Panc1 (cell line): ENCODE measurements around the gene ACER3. TPM values are rescaled to one million over a fixed set of nuclear protein-coding genes. Genes with fewer than 3 reads are reported as not detected.

Source experiments
- ATAC-seq: fragments of 200-7000 bp; cut with Tn5 transposase; 2 replicates; pipeline ENCODE4 v1.9.1; 2020; ENCODE audit warnings: mild to moderate bottlenecking, moderate library complexity
- BruUV-seq: library from RNA; stranded (reverse); fragments of 400-500 nt; replicated peaks from 2 replicates; lab custom pipeline; 2021; lab: Mats Ljungman, UMichigan
- CTCF ChIA-PET: fragments of 300-600 bp; sonication (Branson Sonifier 250); formaldehyde crosslinking; loops from one replicate; lab custom pipeline; 2022; ENCODE audit warnings: antibody characterized with exemption; lab: Charles Lee
- POLR2A ChIA-PET: fragments of 300-600 bp; sonication (Branson Sonifier 250); formaldehyde crosslinking; loops from one replicate; lab custom pipeline; 2022; ENCODE audit warnings: antibody characterized with exemption; lab: Charles Lee
- DNase-seq: peaks from one replicate; pipeline ENCODE4 v3.0.0-alpha.2; 2010; ENCODE audit warnings: low read depth, low spot score
- H3K27ac ChIP-seq: 2 replicates; pipeline ENCODE4 v1.5.1; 2011; ENCODE audit warnings: mild to moderate bottlenecking, low read length, inconsistent platforms
- H3K27me3 ChIP-seq: fragments of 200-500 bp; sonication (Bioruptor generic); 2 replicates; pipeline ENCODE4 v1.6.0; 2014; ENCODE audit warnings: low read length, inconsistent platforms; ENCODE audit not compliant: control insufficient read depth, insufficient read depth
- H3K36me3 ChIP-seq: fragments of 200-500 bp; sonication (Bioruptor generic); 2 replicates; pipeline ENCODE4 v1.5.1; 2014; ENCODE audit warnings: inconsistent platforms, mild to moderate bottlenecking, low read length, moderate library complexity; ENCODE audit not compliant: control insufficient read depth, insufficient read depth
- H3K4me1 ChIP-seq: 2 replicates; pipeline ENCODE4 v1.5.1; 2011; ENCODE audit warnings: inconsistent platforms, mild to moderate bottlenecking, low read length, moderate library complexity; ENCODE audit not compliant: control insufficient read depth, insufficient read depth
- H3K4me3 ChIP-seq, 2 experiments: 2 replicates each; pipeline ENCODE4 v1.5.1; 2011 to 2012; ENCODE audit warnings: low read depth in 2 of 2, low read length in 2 of 2, mild to moderate bottlenecking in 2 of 2, inconsistent platforms in 1 of 2, moderate library complexity in 1 of 2
- H3K9me3 ChIP-seq: fragments of 200-500 bp; sonication (Bioruptor generic); 2 replicates; pipeline ENCODE4 v1.5.1; 2014; ENCODE audit warnings: low read depth, mild to moderate bottlenecking, inconsistent platforms, low read length, moderate library complexity; ENCODE audit not compliant: control insufficient read depth, insufficient read depth
- CTCF ChIP-seq: fragments of 450-650 bp; IDR thresholded peaks from 2 replicates; pipeline ENCODE4 v1.5.1; 2017; ENCODE audit warnings: mild to moderate bottlenecking
- POLR2AphosphoS5 ChIP-seq: IDR thresholded peaks from 2 replicates; pipeline ENCODE4 v1.6.1; 2012; ENCODE audit warnings: mild to moderate bottlenecking, low read depth, low read length, moderate library complexity
- SIN3A ChIP-seq: IDR thresholded peaks from 2 replicates; pipeline ENCODE4 v1.6.1; 2012; ENCODE audit warnings: low read depth, mild to moderate bottlenecking, low read length, moderate library complexity, borderline replicate concordance; ENCODE audit not compliant: insufficient read depth
- TCF7L2 ChIP-seq: IDR thresholded peaks from 2 replicates; pipeline ENCODE4 v1.6.1; 2011; ENCODE audit warnings: mild to moderate bottlenecking, low read depth, low read length, inconsistent platforms
- in situ Hi-C: cut with HindIII; loops from 2 replicates; pipeline ENCODE4 v1.10.0; 2016; ENCODE audit warnings: low sequenced_read_pairs, low pct_unique_long_range_greater_than_20kb
- intact Hi-C: fragments of 100-400 bp; cut with micrococcal nuclease; formaldehyde crosslinking; loops from one replicate; pipeline ENCODE4 v1.10.0; 2022; ENCODE audit not compliant: unreplicated experiment
- total RNA-seq: library from RNA; stranded (reverse); gene quantifications from one replicate; pipeline ENCODE4 v1.2.1, GENCODE V29; 2021; ENCODE audit not compliant: unreplicated experiment
- TF ChIP-seq, protein P1 (sequence below), 2 experiments: IDR thresholded peaks; 2 replicates each; pipeline ENCODE4 v1.6.1; 2011 to 2012; ENCODE audit warnings: low read depth in 2 of 2, control low read depth in 1 of 2, low read length in 1 of 2, mild to moderate bottlenecking in 1 of 2, moderate library complexity in 1 of 2; ENCODE audit not compliant: insufficient read depth in 1 of 2

ACER3 gene
- total RNA-seq, 1 experiment from 2014 or later, result 41.8 TPM

- Histone ChIP-seq H3K4me1 (peaks cover 16% of the 10 kb centered on the region), H3K27me3 (no peaks in the 10 kb centered on the region), H3K27ac (no peak overlapping the region), H3K9me3 (peaks cover 22% of the 10 kb centered on the region; the same call in 1 of the 2 replicates), H3K4me3 (no peak overlapping the region), H3K36me3 (no peaks in the 10 kb centered on the region)
- peak; percentile 97 for ATAC-seq
- ChIA-PET CTCF (interaction anchor here (1.3 kb wide), 1 partner anchor 19 kb away, joined by 3 read pairs; no protein-coding TSS in a partner anchor), POLR2A (no interaction called here)
- peak; percentile 71 for DNase-seq
- TF ChIP-seq, protein P1, sequence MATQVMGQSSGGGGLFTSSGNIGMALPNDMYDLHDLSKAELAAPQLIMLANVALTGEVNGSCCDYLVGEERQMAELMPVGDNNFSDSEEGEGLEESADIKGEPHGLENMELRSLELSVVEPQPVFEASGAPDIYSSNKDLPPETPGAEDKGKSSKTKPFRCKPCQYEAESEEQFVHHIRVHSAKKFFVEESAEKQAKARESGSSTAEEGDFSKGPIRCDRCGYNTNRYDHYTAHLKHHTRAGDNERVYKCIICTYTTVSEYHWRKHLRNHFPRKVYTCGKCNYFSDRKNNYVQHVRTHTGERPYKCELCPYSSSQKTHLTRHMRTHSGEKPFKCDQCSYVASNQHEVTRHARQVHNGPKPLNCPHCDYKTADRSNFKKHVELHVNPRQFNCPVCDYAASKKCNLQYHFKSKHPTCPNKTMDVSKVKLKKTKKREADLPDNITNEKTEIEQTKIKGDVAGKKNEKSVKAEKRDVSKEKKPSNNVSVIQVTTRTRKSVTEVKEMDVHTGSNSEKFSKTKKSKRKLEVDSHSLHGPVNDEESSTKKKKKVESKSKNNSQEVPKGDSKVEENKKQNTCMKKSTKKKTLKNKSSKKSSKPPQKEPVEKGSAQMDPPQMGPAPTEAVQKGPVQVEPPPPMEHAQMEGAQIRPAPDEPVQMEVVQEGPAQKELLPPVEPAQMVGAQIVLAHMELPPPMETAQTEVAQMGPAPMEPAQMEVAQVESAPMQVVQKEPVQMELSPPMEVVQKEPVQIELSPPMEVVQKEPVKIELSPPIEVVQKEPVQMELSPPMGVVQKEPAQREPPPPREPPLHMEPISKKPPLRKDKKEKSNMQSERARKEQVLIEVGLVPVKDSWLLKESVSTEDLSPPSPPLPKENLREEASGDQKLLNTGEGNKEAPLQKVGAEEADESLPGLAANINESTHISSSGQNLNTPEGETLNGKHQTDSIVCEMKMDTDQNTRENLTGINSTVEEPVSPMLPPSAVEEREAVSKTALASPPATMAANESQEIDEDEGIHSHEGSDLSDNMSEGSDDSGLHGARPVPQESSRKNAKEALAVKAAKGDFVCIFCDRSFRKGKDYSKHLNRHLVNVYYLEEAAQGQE (IDR thresholded peaks at IDR 0.05; ENCODE audit: insufficient read depth in 1 of 2, low read depth in 2 of 2, low read length in 1 of 2), result no peak
- TF ChIP-seq CTCF (no peak), SIN3A (no peak), TCF7L2 (peak; percentile 91), POLR2AphosphoS5 (peak; percentile 79)
- intact Hi-C loops, result no loop called here
- in situ Hi-C loops, result no loop called here
- no TSS peak for BruUV-seq
These were observed 78.5 kb downstream of the ACER3 start for GRCh38 chr11:76939219-76939631.

DNA sequence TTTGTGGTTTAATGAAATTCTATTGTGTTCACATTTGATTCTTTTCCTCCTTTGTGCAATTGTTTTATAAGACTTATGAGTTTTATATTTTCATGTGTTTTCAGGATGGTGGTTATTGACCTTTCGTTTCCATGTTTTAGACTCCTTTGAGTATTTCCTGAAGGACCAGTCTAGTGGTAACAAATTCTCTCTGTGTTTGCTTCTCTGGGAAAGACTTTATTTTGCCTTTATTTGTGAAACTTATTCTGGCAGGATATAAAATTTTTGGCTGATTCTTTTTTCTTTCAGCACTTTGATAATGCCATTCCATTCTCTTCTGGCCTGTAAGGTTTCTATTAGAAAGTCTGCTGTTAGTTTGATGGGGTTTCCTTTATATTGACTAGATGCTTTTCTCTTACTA is 83.5 kb downstream of the ACER3 start:
- ChIA-PET POLR2A (no interaction called here), CTCF (no interaction called here)
- BruUV-seq, result no TSS peak
- Histone ChIP-seq H3K36me3 (no peaks in the 10 kb centered on the region), H3K9me3 (peaks cover 15% of the 10 kb centered on the region; the same call in 1 of the 2 replicates), H3K27me3 (no peaks in the 10 kb centered on the region), H3K4me1 (peaks cover 6% of the 10 kb centered on the region), H3K4me3 (no peak overlapping the region), H3K27ac (no peak overlapping the region)
- DNase-seq, result no peak
- ATAC-seq, result no peak
- intact Hi-C loops, result no loop called here
- in situ Hi-C loops, result no loop called here
- TF ChIP-seq CTCF (no peak), TCF7L2 (no peak), POLR2AphosphoS5 (no peak), SIN3A (no peak)
- TF ChIP-seq, protein P1 (IDR thresholded peaks at IDR 0.05; ENCODE audit: insufficient read depth in 1 of 2, low read depth in 2 of 2, low read length in 1 of 2), result no peak
